ACC112 (cell line): ENCODE results near the gene TRIP4.
"Not testable (repeated sequence)": the region's sequence is repeated elsewhere in the genome, so short reads cannot be mapped to it uniquely, and the experiment has no call there.

Source experiments
- H2AFZ ChIP-seq: fragments of 200-600 bp; sonication (generic); one replicate; pipeline ENCODE4 v1.6.0; 2017; ENCODE audit warnings: antibody characterized with exemption, low read length; ENCODE audit not compliant: unreplicated experiment
- H3K27ac ChIP-seq: fragments of 200-600 bp; sonication (generic); 2 replicates; pipeline ENCODE4 v1.5.1; 2014; ENCODE audit warnings: low read depth, mild to moderate bottlenecking, antibody characterized with exemption, low read length, moderate library complexity
- H3K27me3 ChIP-seq: fragments of 200-600 bp; sonication (generic); 2 replicates; pipeline ENCODE4 v1.6.1; 2014; ENCODE audit warnings: mild to moderate bottlenecking, antibody characterized with exemption, low read length, moderate library complexity, mixed read lengths; ENCODE audit not compliant: insufficient read depth
- H3K36me3 ChIP-seq: fragments of 200-600 bp; sonication (generic); 2 replicates; pipeline ENCODE4 v1.6.1; 2016; ENCODE audit warnings: mild to moderate bottlenecking, antibody characterized with exemption, low read length, moderate library complexity, mixed read lengths; ENCODE audit not compliant: insufficient read depth
- H3K4me1 ChIP-seq: fragments of 200-600 bp; sonication (generic); one replicate; pipeline ENCODE4 v1.6.1; 2016; ENCODE audit warnings: low read length, mixed read lengths; ENCODE audit not compliant: insufficient read depth, unreplicated experiment, control insufficient read depth
- H3K4me3 ChIP-seq: fragments of 200-600 bp; sonication (generic); 2 replicates; pipeline ENCODE4 v1.5.1; 2014; ENCODE audit warnings: mild to moderate bottlenecking, low read depth, low read length
- H3K79me2 ChIP-seq: fragments of 200-600 bp; sonication (generic); one replicate; pipeline ENCODE4 v1.6.0; 2016; ENCODE audit warnings: low read length; ENCODE audit not compliant: control insufficient read depth, unreplicated experiment, insufficient read depth

The TRIP4 gene

DNA sequence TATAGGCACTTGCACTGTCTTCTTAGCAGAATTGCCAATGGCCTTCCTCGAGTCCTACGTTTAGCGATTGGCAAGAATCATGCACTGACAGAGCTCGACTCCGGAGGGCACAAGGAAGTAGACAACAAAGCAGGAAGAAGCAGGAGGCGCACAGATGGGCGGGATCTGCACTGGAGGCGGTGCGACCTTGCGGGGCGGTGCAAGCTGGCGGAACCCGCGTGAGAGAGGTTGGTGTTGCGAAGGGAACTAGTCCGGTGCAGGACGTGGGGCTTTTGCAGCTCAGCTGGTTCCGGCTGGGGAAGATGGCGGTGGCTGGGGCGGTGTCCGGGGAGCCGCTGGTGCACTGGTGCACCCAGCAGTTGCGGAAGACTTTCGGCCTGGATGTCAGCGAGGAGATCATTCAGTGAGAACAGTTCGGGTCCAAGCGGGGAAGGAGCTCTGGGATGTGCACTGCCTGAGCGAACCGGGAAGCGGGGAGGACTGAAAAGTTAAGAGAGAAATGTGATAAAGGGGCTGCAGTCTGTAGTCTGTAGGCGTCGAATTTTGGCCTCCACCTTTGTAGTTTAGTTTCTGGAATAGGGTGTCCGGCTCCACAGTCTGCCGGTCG is at the start of gene TRIP4:
Gene TRIP4 (plus strand): TSS at position 275 of the 607 bp plus-strand sequence. CDS start 28 bp downstream, at position 303.
- Histone ChIP-seq H2AFZ (peak within 1 kb of the TSS; percentile 80), H3K27ac (peak within 1 kb of the TSS; percentile 37), H3K79me2 (peaks cover 30% of the 10 kb centered on the region)

DNA sequence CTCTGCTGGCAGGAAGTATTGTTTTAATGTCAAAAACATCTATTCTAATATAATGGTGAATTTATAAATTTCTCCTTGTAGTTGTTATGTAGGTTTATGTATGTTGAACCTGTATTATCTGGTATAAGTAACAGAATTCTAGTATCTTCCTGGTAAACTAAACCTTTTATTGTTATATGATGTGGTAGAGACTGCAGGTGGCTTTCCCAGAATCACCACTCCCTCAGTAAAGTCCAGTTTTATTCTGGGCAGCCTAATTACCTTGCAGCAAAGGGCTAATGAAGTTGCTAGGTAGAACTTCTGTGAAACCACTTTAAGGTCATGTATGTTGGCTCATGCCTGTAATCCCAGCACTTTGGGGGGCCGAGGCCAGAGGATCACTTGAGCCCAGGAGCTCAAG is 47.3 kb upstream of the TRIP4 start:
- Histone ChIP-seq H3K4me1 (peaks cover 22% of the 10 kb centered on the region), H3K36me3 (peaks cover 9% of the 10 kb centered on the region), H3K4me3 (no peak overlapping the region), H3K27me3 (no peaks in the 10 kb centered on the region), H3K27ac (no peak overlapping the region), H2AFZ (no peak overlapping the region), H3K79me2 (peaks cover 66% of the 10 kb centered on the region)

More for the DNA sequence above, at the start of gene TRIP4:
- peak within 1 kb of the TSS; percentile 89 for H3K4me3 ChIP-seq
- H3K27me3 ChIP-seq = no peaks in the 10 kb centered on the region
- H3K4me1 ChIP-seq = no peaks in the 10 kb centered on the region
- no peaks in the 10 kb centered on the region for H3K36me3 ChIP-seq

DNA sequence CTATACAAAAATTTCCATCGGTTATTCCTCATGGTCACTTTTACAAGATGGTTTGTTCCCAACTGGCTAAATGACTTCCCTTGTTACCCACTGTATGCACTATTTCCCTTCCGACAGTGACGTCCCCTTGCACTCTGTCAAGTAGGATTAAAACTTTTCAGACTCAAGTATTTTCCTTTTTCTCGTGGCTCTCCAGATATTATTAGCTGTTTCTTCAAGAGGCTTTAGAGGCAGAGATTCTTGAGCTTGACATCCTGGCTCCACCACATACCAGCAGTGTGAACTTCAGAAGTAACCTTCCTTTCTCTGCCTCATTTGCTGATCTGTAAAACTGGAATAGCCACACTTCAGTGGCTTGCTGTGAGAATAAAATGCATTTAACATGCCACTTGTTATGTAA is 45.7 kb upstream of the TRIP4 start:
- H3K27me3 ChIP-seq = no peaks in the 10 kb centered on the region
- H3K4me3 ChIP-seq = no peak overlapping the region
- H3K79me2 ChIP-seq = peaks cover 74% of the 10 kb centered on the region
- H3K36me3 ChIP-seq = peaks cover 9% of the 10 kb centered on the region
- H2AFZ ChIP-seq = no peak overlapping the region
- H3K27ac ChIP-seq = no peak overlapping the region
- H3K4me1 ChIP-seq = peaks cover 24% of the 10 kb centered on the region

DNA sequence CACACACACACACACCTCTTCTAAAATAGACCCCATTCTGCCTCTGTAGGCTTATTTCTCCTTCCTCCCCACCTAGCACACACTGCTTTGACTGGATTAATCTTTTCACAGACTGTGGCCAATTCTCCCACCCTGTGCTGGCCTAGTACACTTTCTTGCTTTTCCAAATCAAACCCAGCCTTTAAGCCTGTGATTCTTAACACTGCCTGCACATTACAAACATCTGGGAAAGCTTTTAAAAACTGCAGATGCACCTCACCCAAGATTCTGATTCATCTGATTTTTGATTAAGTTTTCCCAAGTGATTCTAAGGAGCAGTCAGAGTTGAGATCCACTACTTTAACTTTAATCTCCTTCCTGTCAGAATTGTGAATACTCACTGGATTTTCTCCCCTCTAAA is 44.4 kb upstream of the TRIP4 start:
- H3K27me3 ChIP-seq = no peaks in the 10 kb centered on the region
- H3K27ac ChIP-seq = peak overlapping the region; percentile 79
- peaks cover 9% of the 10 kb centered on the region for H3K36me3 ChIP-seq
- H2AFZ ChIP-seq = no peak overlapping the region
- H3K4me3 ChIP-seq = peak overlapping the region; percentile 58; the same call in 1 of the 2 replicates
- peaks cover 76% of the 10 kb centered on the region for H3K79me2 ChIP-seq
- peaks cover 24% of the 10 kb centered on the region for H3K4me1 ChIP-seq

DNA sequence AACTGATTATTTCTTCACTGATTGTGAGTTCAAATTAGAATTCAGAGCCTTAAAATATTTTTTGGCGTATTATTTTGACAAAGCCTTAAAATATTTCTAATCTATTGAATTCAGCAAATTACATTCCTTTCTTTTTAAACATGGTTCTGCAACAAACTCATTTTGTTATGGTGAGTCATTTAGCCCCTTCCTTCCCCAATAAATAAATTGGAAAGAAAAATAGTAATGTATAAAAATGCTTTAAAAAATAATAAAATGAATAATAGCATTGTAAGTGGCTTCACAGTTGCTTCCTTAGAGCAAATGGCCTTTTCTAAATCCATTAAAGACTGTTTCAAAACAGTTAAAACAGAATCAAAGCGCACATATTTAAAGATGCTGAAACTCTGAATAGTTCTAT is 43.8 kb upstream of the TRIP4 start:
- Histone ChIP-seq H3K4me3 (peak overlapping the region; percentile 58; the same call in 1 of the 2 replicates), H3K4me1 (peaks cover 24% of the 10 kb centered on the region), H2AFZ (no peak overlapping the region), H3K27me3 (no peaks in the 10 kb centered on the region), H3K79me2 (peaks cover 77% of the 10 kb centered on the region), H3K27ac (peak overlapping the region; percentile 79), H3K36me3 (peaks cover 9% of the 10 kb centered on the region)

DNA sequence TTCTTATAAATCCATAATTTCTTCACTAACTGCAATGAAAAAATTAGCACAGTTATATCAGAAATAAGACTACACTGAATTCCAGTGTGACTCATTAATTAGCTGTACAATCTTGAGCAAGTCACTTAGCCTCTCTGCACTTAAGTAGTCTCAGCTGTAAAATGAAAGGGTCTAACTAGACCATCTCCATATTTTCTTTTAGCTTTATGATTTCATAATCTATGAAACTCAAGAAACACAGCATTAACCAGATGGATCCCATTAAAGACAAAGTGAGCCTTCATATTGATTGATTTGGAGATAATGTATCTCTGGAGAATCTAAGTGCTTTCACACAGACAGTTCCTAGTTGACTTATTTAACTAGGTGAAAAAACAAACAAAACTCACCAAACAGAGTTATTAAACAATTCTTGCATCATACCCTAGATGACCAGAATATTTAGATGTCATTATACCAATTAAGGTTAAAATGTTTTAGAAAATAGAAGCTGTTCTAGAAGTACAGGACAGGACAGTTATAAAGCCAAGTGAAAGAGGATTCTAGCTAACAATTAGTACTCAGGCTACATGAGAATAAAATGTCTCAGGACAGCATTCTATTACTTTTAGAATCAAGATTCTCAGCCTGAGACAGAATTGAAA is 42.9 kb upstream of the TRIP4 start:
- Histone ChIP-seq H2AFZ (no peak overlapping the region), H3K4me1 (peaks cover 24% of the 10 kb centered on the region), H3K79me2 (peaks cover 78% of the 10 kb centered on the region), H3K36me3 (peaks cover 9% of the 10 kb centered on the region), H3K4me3 (peak overlapping the region; percentile 29; the same call in 1 of the 2 replicates), H3K27me3 (no peaks in the 10 kb centered on the region), H3K27ac (peak overlapping the region; percentile 79)

DNA sequence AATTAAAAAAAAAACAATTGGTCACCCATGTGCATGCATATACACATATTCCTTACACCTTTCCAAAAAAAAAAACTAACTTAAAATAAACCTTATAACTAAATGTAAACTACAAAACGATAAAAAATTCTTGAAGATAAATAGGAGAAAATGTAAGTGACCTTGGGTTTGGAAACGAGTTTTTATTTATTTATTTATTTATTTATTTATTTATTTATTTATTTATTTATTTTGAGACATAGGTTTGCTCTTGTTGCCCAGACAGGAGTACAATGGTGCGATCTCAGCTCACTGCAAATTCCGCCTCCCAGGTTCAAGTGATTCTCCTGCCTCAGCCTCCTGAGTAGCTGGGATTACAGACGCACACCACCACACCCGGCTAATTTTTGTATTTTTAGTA is 41.4 kb upstream of the TRIP4 start:
- H2AFZ ChIP-seq, H3K4me3 ChIP-seq, H3K27me3 ChIP-seq, H3K27ac ChIP-seq, H3K36me3 ChIP-seq: not testable (repeated sequence)
- peaks cover 85% of the 10 kb centered on the region for H3K79me2 ChIP-seq
- peaks cover 26% of the 10 kb centered on the region for H3K4me1 ChIP-seq

DNA sequence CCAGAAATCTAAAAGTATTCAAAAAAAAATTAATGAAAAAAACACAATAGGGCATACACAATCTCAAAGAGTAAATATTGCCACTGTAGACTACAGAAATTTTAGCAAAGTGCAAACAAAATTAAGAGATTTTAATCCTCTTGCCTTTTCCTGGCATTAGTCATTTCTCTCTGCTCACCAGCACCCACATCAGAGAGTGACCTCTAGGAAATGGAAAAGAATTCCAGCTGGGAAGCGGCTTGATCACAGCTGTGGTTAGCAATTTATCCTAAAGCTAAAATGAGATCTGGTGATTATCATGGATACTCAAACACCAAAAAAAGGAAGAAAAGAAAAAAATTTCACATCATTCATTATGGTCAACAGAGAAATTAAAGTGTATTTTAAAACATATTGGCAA is 39.2 kb upstream of the TRIP4 start:
- Histone ChIP-seq H3K4me1 (peaks cover 26% of the 10 kb centered on the region), H3K36me3 (no peaks in the 10 kb centered on the region), H3K79me2 (peaks cover 78% of the 10 kb centered on the region), H3K27me3 (no peaks in the 10 kb centered on the region), H3K4me3 (no peak overlapping the region), H3K27ac (no peak overlapping the region), H2AFZ (no peak overlapping the region)

DNA sequence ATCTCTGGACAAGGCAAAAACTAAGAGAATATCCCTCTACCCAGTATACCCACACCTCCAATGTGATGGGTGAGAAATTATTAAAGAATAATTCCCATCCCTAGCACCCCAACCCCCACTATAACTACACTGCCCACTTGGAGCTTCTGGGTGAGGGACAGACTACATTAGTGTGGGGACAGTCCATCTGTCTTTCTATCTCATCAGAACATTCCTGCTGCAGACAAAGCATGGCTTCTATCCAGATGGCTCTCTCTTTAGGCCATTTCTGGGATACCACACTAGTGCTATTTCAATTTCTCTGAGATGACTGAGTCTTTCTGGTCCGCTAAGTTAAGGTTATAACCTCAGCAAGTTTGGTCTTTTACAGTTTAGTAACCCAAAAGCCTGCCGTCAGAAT is 38.3 kb upstream of the TRIP4 start:
- peaks cover 20% of the 10 kb centered on the region for H3K4me1 ChIP-seq
- no peak overlapping the region for H2AFZ ChIP-seq
- no peak overlapping the region for H3K27ac ChIP-seq
- H3K36me3 ChIP-seq = no peaks in the 10 kb centered on the region
- H3K79me2 ChIP-seq = peaks cover 78% of the 10 kb centered on the region
- H3K27me3 ChIP-seq = no peaks in the 10 kb centered on the region
- no peak overlapping the region for H3K4me3 ChIP-seq

DNA sequence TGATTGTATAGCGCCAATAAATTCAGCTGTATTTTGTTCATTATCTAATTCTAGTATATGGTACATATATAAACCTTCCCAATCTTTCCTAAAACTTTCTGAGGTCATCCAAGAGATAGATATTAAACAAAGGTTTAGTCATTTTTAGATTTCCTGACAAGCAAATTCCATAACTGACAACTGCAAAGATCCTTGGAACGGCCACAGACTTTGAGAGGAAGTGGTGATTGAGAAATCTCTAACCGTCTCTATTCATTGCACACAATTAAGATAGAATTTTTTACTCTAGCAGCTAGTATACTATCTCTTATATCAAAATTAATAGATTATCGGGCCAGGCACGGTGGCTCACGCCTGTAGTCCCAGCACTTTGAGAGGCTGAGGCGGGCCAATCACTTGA is 36.4 kb upstream of the TRIP4 start:
- peaks cover 12% of the 10 kb centered on the region for H3K4me1 ChIP-seq
- H3K79me2 ChIP-seq = peaks cover 79% of the 10 kb centered on the region
- no peak overlapping the region for H2AFZ ChIP-seq
- no peaks in the 10 kb centered on the region for H3K36me3 ChIP-seq
- H3K27me3 ChIP-seq = no peaks in the 10 kb centered on the region
- no peak overlapping the region for H3K4me3 ChIP-seq
- H3K27ac ChIP-seq = 0 out of 2 replicates have a peak overlapping the region, but pooled peaks have one; percentile 19
